HepG2 (cell line): ENCODE data around the gene HSPB6. TPM values are rescaled to one million over a fixed set of nuclear protein-coding genes. Genes with fewer than 3 reads are reported as not detected.

Experiments
- ATAC-seq: fragments of 200-7000 bp; cut with Tn5 transposase; 3 replicates; pipeline ENCODE4 v1.9.1; 2020; ENCODE audit warnings: mild to moderate bottlenecking, moderate library complexity
- BruUV-seq: library from RNA; stranded (reverse); fragments of 400-500 nt; replicated peaks from 2 replicates; lab custom pipeline; 2021; lab: Mats Ljungman, UMichigan
- CTCF ChIA-PET: fragments of 300-600 bp; formaldehyde crosslinking; extraction: SDS; loops from one replicate; lab custom pipeline; 2021; ENCODE audit warnings: low total read pairs, inconsistent platforms, low intra/inter-chr PET ratio; lab: Yijun Ruan, JAX
- POLR2A ChIA-PET: fragments of 350-600 bp; sonication (Branson Sonifier 250); formaldehyde crosslinking; loops from one replicate; lab custom pipeline; 2020; ENCODE audit warnings: antibody characterized with exemption, inconsistent platforms; lab: Yijun Ruan, JAX
- DNase-seq: peaks from one replicate; pipeline ENCODE4 v3.0.0-alpha.2; 2015; ENCODE audit warnings: low spot score
- FAIRE-seq: peaks from 3 replicates; lab custom pipeline; 2011; peaks lifted over from hg19 to GRCh38; lab: Jason Lieb, UNC
- H2AFZ ChIP-seq: one replicate; pipeline ENCODE4 v1.6.1; 2011; ENCODE audit warnings: low read length, inconsistent platforms
- H3K27ac ChIP-seq: fragments of 300-600 bp; 3 replicates; pipeline ENCODE4 v1.8.0; 2011; ENCODE audit warnings: mixed run types, mild to moderate bottlenecking, mixed read lengths, low read length, inconsistent platforms; ENCODE audit not compliant: insufficient read depth; ENCODE audit errors: extremely low read length
- H3K27me3 ChIP-seq, 2 experiments: fragments of 200-600 bp in 1 of 2; 2 replicates in 1 of 2; 3 replicates in 1 of 2; pipeline versions ENCODE4 v1.6.0 to v1.8.0; 2011; ENCODE audit warnings: low read length in 2 of 2, mild to moderate bottlenecking in 2 of 2, moderate library complexity in 2 of 2, inconsistent platforms in 1 of 2; ENCODE audit not compliant: insufficient read depth in 2 of 2, control insufficient read depth in 1 of 2
- H3K36me3 ChIP-seq, 2 experiments: fragments of 200-600 bp in 1 of 2; replicated peaks in 1 of 2; 2 replicates in 1 of 2; 3 replicates in 1 of 2; pipeline versions ENCODE4 v1.5.1 to v1.8.0; 2011; ENCODE audit warnings: low read length in 2 of 2, inconsistent platforms in 1 of 2; ENCODE audit not compliant: insufficient read depth in 2 of 2, control insufficient read depth in 1 of 2
- H3K4me1 ChIP-seq: 2 replicates; pipeline ENCODE4 v1.5.1; 2012; ENCODE audit warnings: low read length, inconsistent platforms; ENCODE audit not compliant: insufficient read depth
- H3K4me2 ChIP-seq: 2 replicates; pipeline ENCODE4 v1.6.0; 2011; ENCODE audit warnings: low read depth, low read length, inconsistent platforms
- H3K4me3 ChIP-seq, 3 experiments: fragments of 200-600 bp in 1 of 3; sonication (generic), shearing (Covaris generic) in 1 of 3; replicated peaks in 1 of 3; 2 replicates each; pipeline ENCODE4 v1.5.1; 2011 to 2016; ENCODE audit warnings: low read length in 3 of 3, inconsistent platforms in 2 of 3, low read depth in 2 of 3, mild to moderate bottlenecking in 2 of 3, control low read depth in 1 of 3, mixed read lengths in 1 of 3; ENCODE audit not compliant: insufficient read depth in 1 of 3
- H3K79me2 ChIP-seq: one replicate; pipeline ENCODE4 v1.6.1; 2011; ENCODE audit warnings: low read length, inconsistent platforms; ENCODE audit not compliant: insufficient read depth
- H3K9ac ChIP-seq: 2 replicates; pipeline ENCODE4 v1.6.0; 2011; ENCODE audit warnings: mild to moderate bottlenecking, low read depth, low read length, inconsistent platforms; ENCODE audit not compliant: insufficient read depth
- H3K9me3 ChIP-seq: 2 replicates; pipeline ENCODE4 v1.5.1; 2012; ENCODE audit warnings: mild to moderate bottlenecking, low read length
- H4K20me1 ChIP-seq: 2 replicates; pipeline ENCODE4 v1.6.0; 2011; ENCODE audit warnings: inconsistent platforms, mild to moderate bottlenecking, low read length, moderate library complexity; ENCODE audit not compliant: insufficient read depth
- AHDC1 ChIP-seq: sonication (generic); formaldehyde crosslinking; IDR thresholded peaks from 2 replicates; pipeline ENCODE4 v1.5.1; 2020; ENCODE audit warnings: mild to moderate bottlenecking, missing genetic modification reagents, borderline replicate concordance
- HOXA5 ChIP-seq: sonication (generic); formaldehyde crosslinking; IDR thresholded peaks from 2 replicates; pipeline ENCODE4 v1.4.0; 2020; ENCODE audit warnings: missing genetic modification reagents
- PCBP1 ChIP-seq: fragments of 200-400 bp; formaldehyde crosslinking; IDR thresholded peaks from 2 replicates; pipeline ENCODE4 v1.6.1; 2017; ENCODE audit warnings: mild to moderate bottlenecking, low read depth, low read length, borderline replicate concordance
- STAT5B ChIP-seq: sonication (generic); formaldehyde crosslinking; IDR thresholded peaks from 2 replicates; pipeline ENCODE4 v1.4.0; 2020; ENCODE audit warnings: missing genetic modification reagents
- ZGPAT ChIP-seq: IDR thresholded peaks from 2 replicates; pipeline ENCODE4 v1.6.1; 2016; ENCODE audit warnings: mild to moderate bottlenecking
- ZIK1 ChIP-seq: sonication (generic); formaldehyde crosslinking; IDR thresholded peaks from 2 replicates; pipeline ENCODE4 v1.5.0; 2020; ENCODE audit warnings: mild to moderate bottlenecking, low read depth, missing genetic modification reagents, borderline replicate concordance
- ZNF282 ChIP-seq: fragments of 450-650 bp; IDR thresholded peaks from 2 replicates; pipeline ENCODE4 v1.6.1; 2018; ENCODE audit not compliant: partially characterized antibody
- ZNF639 ChIP-seq: conservative IDR thresholded peaks from 2 replicates; pipeline ENCODE4 v1.6.1; 2018; ENCODE audit warnings: missing genetic modification reagents
- WGBS: methylation state at CpG from one replicate; pipeline ENCODE4 v1.1.6; 2017; ENCODE audit warnings: low lambda C conversion rate; 5-methylcytosine and 5-hydroxymethylcytosine counted together
- in situ Hi-C: cut with HindIII; loops from 2 replicates; pipeline ENCODE4 v1.10.0; 2017; ENCODE audit warnings: low pct_unique_long_range_greater_than_20kb; ENCODE audit not compliant: extremely low pct_ligation_motif_present
- intact Hi-C: fragments of 100-400 bp; cut with micrococcal nuclease; formaldehyde crosslinking; loops from one replicate; pipeline ENCODE4 v1.10.0; 2022; ENCODE audit not compliant: unreplicated experiment
- polyA plus RNA-seq, 8 experiments: library from polyadenylated mRNA; depleted of rRNA in 3 of 8; stranded (reverse) in 7 of 8; unstranded in 1 of 8; fragments of >200 nt; fragmentation: Illumina TruSeq in 4 of 8; extraction: Trizol in 4 of 8; gene quantifications; 2 replicates each; pipeline versions ENCODE4 v1.2.1 to v1.2.3, GENCODE V29; 2011 to 2016; ENCODE audit warnings: low read depth in 4 of 8, missing spikeins in 1 of 8, mixed read lengths in 1 of 8; ENCODE audit not compliant: insufficient read depth in 1 of 8
- total RNA-seq, 5 experiments: library from RNA; depleted of rRNA; stranded (reverse); fragments of >200 nt; fragmentation: Illumina TruSeq; extraction: Trizol; gene quantifications; 2 replicates each; pipeline ENCODE4 v1.2.3, GENCODE V29; 2016; ENCODE audit warnings: low read depth in 1 of 5

HSPB6 gene
- total and polyA plus RNA-seq, 2 of the 13 experiments (the other 11 are each of a cell fraction or from before 2014, with no cell fraction given), result 0.18 TPM; not detected in 1

- H3K4me2 ChIP-seq, result no peak overlapping the region
- H3K9me3 ChIP-seq, result no peaks in the 10 kb centered on the region
- FAIRE-seq (no peak), ATAC-seq (no peak), DNase-seq (no peak)
- no peaks in the 10 kb centered on the region for H3K79me2 ChIP-seq
- H4K20me1 ChIP-seq, result no peaks in the 10 kb centered on the region
- H3K9ac ChIP-seq, result no peak overlapping the region
- CTCF ChIA-PET, result no interaction called here
- H3K27ac ChIP-seq, result no peak overlapping the region
- in situ Hi-C loops (no loop called here), intact Hi-C loops (no loop called here)
- H3K4me3 ChIP-seq, result no peak overlapping the region
- H2AFZ ChIP-seq, result no peak overlapping the region
- H3K27me3 ChIP-seq, result no peaks in the 10 kb centered on the region
- WGBS, result 74% methylated on average over 9 of the region's 9 CpGs
- H3K36me3 ChIP-seq, result no peaks in the 10 kb centered on the region; a peak in 1 of 5 replicates
- BruUV-seq, result no TSS peak
- peaks cover 41% of the 10 kb centered on the region for H3K4me1 ChIP-seq
- POLR2A ChIA-PET, result no interaction called here
- TF ChIP-seq AHDC1 (CRISPR knock-in tag) (no peak), HOXA5 (no peak), ZIK1 (no peak), PCBP1 (no peak), ZNF282 (no peak), STAT5B (CRISPR knock-in tag) (no peak), ZNF639 (no peak), ZGPAT (CRISPR knock-in tag) (no peak)
Observed at GRCh38 chr19:35773020-35773806, 16.4 kb upstream of the HSPB6 start.
